ENCODE results near the gene SRRM4.

SRRM4 gene

DNA sequence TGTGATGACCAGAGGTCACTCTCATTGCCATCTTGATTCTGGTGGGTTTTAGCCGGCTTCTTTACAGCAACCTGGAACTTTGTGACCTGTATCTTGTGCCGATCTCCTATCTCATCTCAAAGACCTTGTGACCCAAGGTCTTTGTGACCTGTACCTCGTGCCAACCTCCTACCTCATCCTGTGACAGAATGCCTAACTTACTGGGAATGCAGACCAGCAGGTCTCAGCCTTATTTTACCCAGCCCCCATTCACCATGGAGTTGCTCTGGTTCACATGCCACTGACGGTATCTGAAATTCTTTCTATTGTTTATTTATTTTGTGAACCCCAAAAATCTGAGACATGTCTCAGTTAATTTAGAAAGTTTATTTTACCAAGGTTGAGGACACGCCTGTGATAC lies 189.9 kb downstream of the SRRM4 start:
- DNase-seq (ENCODE audit: low spot score), result no peak

DNA sequence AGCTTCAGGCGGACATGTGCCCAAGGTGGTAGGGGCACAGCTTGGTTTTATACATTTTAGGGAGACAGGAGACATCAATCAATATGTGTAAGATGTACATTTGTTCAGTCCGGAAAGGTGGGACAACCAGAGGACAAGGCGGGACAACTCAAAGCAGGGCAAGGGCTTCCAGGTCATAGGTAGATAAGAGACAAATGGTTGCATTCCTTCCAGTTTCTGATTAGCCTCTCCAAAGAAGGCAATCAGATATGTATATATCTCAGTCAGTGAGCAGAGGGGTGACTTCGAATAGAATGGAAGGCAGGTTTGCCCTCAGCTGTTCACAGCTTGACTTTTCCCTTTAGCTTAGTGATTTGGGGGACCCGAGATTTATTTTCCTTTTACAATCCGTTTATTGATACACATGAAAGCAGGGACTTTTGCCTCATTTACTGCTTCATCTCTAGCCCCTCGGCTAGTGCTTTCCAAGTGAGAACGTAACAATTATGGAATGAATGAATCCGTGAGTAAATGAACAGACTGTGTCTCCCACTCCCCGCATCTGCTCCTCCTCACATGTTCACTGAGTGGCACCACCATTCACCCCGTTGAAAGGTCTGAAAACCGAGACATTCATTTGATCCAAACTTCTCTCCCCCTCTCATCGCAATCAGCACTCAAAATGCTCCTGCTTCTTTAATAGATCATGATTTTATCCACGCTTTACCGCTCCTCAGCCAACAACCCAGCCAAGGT lies 190.5 kb downstream of the SRRM4 start:
- DNase-seq (ENCODE audit: low spot score), result no peak

DNA sequence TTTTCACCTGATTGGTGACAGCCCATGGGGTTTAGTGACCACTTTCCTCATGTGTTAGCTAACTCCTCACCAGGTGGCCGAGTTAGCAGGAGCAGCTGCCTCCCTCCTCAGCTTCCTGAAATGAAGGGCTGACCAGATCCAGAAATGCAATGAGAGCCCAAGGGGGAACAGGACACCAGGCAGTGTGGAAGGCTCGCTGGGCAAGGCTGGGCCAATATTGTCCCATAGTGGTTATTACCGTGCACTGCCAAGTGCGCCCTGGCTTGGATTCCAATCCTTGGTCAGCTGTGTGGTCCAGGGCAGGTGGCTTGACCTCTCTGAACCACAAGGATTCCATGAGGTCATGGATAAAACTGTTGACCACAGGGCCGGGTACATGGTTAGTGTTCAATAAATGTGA lies 193.7 kb downstream of the SRRM4 start:
- DNase-seq (ENCODE audit: low spot score), result no peak

DNA sequence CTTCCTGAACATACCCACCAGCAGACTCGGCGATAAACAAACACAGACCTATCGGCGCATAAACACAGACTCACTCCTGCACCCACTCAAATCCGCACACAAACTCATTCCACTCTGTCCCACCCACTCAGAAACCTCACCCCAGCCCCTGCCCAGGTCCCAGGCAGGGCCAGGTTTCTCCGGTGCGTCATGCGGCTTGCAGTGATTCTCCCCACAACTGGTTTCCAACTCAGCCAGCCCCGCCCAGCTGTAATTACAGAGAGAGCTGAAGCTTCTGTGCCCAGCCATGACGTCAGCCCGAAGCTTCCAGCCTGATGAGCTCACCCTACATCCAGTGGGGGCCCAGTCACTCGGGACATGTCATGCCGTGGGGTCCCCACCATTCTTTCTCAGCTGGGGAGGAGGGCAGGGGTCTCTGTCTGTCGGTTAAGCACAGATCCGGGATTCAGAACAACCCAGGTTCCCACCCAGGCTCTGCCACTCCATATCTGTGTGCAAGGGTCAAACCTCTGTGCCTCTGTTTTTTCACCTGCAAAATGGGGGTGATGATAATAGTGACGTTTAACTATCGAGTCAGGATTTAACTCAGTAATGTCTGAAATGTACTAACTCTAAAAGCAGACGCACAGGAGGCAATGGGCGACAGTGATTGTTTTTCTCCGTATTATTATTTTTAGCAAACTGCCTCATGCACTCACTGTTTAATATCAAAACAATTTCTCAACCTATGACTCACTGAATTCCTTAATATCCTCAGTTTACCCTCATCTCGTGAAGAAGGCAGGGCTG lies 195.1 kb downstream of the SRRM4 start:
- no peak for DNase-seq (ENCODE audit: low spot score)

DNA sequence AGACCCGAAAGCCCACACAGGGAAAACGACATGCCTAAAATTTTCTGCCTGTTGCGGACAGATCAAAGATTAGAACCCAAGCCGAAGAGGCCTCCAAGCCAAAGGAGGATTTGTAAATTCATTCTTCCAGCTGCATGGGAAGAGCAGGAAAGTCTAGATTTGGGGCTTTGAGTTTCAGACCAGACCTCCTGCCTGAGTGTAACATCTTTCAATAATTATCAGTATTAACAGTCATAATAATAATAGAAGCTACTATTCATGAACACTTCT lies 195.7 kb downstream of the SRRM4 start:
- no peak for DNase-seq (ENCODE audit: low spot score)

DNA sequence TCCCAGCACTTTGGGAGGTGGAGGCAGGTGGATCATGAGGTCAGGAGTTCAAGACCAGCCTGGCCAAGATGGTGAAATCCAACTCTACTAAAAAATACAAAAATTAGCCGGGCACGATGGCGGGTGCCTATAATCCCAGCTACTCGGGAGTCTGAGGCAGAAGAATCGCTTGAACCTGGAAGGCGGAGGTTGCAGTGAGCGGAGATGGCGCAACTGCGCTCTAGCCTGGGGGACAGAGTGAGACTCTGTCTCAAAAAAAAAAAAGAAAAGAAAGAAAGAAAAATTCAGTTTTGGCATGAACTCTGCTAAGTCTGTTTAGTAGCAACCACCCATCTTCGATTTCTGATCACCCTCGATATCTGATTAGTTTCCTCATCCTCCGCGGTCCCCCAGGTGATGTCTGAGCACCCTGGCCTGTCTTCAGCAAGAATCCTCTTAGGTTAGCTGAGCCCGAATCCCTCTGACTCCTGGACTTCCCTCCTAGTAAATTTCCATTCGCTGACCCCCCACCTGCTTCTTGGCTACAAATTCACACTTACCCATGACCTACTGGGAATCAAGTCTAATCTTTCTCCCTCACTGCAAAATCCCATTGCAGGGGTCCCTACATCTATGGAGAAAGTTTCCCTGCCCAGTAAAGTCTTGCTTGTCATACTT lies 196.5 kb downstream of the SRRM4 start:
- no peak for DNase-seq (ENCODE audit: low spot score)

DNA sequence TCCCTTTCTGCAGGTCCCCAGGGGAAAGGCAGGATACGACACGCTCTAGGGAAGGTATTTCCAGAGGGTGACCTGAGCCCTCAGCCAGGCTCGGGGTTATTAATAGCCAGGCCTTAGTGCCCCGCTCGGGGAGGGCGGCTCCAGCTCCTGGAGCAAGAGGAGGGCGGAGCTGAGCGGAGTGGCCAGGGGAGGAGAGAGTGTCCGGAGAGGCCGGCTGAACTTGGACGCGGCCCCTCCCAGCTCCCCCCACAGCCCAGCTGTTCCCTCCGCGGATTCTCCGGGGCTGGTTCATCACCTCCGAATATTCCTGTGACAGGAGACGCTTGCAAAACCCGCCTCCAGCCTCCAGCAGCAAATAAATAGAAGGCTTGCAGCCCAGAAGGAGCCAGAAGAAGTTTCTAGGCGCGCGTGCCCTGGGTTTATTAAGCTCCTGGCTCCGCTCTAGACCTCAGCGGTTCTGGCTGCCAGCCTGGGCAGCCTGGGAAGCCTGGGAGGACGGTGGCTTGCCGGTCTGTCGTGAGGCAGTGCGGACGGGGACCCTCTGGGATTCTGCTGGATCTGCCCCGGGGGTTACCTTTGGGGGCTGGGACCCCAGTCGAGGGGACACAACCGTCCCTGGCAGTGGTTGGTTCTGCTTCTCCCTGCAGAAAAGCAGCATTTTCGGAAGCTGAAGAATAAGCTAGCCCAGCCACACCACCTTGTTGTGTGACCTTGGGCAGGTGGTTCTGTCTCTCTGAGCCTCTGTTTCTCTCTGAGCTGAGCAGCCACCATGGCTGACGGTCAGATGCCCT lies 197.4 kb downstream of the SRRM4 start, which contains the start of gene HSPB8:
Gene HSPB8 (plus strand): TSS at position 388 of the 791 bp plus-strand sequence. CDS start 382 bp downstream, at position 770.
- DNase-seq (ENCODE audit: low spot score), result no peak

DNA sequence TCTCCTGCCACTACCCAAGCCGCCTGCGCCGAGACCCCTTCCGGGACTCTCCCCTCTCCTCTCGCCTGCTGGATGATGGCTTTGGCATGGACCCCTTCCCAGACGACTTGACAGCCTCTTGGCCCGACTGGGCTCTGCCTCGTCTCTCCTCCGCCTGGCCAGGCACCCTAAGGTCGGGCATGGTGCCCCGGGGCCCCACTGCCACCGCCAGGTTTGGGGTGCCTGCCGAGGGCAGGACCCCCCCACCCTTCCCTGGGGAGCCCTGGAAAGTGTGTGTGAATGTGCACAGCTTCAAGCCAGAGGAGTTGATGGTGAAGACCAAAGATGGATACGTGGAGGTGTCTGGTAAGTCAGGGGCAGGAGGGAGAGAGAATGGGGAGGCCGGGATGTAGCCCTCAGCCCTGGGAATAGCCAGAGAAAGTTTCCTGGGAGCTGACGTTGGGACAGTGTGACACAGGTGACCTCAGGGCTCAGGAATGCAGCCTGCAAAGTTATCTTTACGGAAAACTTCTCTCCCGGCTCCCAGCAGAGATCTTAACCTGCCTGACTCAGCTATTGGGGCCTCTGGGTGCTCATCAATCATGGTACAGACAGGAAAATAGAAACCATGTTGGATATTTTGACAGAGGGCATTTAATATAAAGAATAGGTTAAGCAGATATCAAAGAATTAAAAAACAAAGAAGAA lies 198.1 kb downstream of the SRRM4 start:
- DNase-seq (ENCODE audit: low spot score), result no peak

DNA sequence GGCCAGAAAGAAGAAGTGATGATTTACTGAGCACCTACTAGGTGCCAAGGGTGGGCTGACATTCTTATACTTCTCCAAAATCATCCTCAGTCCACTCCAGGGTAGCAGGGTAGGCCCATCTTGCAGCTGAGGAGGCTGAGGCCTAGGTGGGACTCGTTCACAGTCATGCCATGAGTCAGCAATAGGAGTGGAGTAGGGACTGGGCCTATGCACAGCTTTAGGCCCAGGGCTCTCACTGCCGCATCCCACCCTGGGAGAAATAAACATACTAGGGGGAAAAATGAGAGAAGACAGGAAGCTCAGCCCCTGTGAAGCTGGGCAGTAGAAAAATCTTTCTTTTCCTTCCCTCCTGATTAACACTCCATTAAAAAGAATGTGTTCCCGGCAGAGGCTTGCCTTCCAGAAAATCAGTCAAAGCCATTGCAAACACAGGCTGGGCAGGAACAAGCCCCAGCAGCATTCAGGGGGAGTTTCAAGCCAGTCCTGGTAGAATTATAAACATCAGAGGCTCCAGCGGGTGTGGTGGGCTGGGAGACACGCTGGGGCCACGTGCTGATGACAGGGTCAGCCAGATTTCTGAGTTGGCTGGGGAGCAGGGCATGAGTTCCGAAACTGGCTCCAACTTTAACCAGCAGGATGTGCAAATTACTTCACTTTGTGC lies 199.2 kb downstream of the SRRM4 start:
- no peak for DNase-seq (ENCODE audit: low spot score)

DNA sequence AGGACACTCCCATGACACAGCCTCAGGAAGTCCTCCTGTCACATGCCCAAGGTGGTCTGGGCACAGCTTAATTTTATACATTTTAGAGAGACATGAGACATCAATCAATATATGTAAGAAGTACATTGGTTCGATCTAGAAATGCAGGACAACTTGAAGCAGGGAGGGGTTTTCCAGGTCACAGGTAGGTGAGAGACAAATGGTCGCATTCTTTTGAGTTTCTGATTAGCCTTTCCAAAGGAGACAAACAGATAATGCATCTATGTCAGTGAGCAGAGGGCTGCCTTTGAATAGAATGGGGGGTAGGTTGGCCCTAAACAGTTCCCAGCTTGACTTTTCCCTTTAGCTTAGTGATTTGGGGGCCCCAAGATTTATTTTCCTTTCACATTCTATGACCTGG lies 199.9 kb downstream of the SRRM4 start:
- no peak for DNase-seq (ENCODE audit: low spot score)

DNA sequence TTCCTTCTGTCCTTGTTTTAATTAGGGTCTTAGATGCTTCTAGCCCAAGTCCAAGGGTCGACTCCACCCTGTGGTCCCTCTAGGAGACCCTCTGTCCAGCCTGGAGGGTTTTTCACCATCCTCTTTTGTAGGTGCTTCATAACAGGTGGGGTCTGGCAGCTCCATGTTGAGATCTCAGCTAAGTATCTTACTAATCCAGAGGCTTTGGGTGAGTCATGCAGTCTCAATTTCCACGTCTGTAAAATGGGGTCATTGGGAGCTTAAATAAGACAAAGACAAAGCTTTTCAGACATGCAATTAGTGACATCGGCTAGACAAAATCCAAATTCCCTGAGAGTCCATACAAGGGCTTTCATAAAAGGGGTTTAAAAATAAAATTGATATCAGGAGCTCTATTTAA lies 200.6 kb downstream of the SRRM4 start:
- DNase-seq (ENCODE audit: low spot score), result no peak

DNA sequence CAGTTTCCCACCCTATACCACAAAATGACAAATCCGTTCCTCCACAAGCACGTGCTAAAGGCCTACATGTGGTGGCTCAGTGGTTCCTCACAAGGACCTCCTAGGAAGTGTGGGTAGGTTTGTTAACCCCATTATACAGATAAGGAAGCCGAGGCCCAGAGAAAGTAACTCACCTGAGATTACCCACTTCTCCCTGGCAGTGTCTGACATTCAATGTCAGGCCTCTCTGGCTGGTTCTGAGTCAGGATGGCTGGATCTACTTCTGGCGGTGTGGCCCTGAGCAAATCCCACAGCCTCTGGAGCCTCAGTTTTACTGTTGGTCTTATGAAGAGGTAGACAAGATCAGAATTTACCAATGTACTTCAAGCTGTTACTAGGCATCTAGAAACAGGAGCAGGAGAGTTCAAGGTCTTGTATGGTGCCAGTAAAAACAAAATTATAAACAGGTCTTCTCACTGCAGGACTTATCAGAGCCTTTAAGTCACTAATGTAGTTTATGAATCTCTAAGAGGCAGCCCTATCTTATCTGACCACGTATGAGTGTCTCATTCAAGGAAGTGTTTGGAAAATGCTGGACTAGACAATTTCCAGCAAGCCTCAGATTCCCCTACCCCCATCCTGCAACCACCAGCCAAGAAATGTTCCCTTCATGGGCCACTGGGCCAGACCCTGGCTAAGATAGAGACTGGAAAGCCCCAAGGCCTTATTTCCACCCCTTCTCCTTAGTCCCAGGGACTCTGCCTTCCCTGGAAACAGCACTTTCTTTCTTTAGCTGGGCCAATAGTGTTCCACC lies 201.6 kb downstream of the SRRM4 start:
- no peak for DNase-seq (ENCODE audit: low spot score)

DNA sequence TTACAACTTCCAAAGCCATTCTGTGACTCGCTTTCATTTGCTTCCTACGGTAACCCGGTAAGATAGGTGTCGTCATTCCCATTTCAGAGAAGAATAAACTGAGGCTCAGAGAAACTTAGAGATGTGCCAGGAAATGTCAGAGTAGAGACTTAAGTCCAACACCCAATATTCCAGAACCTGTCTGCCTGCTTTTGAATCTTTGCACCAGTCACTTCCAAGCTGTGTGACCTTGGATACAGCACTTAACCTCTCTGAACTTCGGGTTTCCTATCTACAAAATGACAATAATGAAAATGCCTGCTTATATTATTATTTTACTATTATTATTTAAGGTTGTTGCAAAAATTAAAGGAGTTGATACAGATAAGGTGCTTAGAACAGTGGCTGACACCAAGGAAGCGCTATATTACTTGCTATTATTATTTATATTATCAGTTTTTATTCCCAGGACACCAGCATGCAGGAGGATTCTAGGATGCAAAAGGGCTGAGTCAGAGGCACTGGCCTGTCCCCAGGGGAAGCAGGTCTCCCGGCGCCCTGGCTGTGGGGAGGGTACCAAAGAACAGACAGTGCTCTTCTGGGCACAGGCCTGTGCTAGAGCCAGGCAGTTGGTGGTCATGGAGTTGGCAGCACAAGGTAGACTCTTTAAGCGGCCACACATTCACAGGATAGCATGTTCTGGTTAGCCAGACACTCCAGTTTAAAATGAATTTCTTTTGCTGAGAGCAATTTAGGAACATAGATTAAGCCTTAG lies 202.8 kb downstream of the SRRM4 start:
- no peak for DNase-seq (ENCODE audit: low spot score)

DNA sequence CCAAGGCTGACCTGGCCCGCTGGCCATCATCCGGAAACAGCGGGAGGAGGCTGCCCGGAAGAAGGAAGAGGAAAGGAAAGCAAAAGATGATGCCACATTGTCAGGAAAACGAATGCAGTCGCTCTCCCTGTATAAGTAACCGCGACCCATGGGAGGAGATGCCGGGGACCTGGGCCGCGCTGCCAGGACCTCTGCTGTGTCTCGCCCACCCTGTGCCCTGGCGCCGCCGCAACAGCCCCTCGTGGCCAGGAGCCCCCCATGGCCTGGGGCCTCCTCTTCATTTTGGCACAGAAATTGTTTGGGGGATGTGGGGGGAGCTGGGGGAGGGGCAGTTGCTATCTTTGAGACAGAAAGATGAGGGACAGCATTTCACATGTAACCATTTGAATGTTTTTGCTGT lies 213.9 kb downstream of the SRRM4 start:
- no peak for DNase-seq (ENCODE audit: low spot score)

DNA sequence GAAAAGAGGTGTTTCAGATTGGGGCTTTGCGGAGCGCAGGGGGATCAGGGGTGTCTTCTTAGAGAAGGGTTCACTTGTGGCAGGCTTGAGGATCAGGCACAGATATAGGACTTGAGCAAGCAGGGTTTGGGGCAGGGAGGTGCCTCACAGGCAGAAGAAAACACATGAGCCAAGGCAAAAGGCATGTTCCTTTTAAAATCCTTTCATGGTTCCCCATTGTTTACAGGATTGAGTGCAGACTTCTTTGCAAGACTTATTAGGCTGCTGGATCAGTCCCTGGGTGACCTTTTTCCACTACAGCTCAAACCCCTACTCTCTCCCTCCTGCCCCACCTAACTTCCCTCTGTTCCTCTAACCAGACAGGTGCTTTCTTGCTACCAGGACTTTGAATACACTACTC lies 217.1 kb downstream of the SRRM4 start:
- no peak for DNase-seq (ENCODE audit: low spot score)

DNA sequence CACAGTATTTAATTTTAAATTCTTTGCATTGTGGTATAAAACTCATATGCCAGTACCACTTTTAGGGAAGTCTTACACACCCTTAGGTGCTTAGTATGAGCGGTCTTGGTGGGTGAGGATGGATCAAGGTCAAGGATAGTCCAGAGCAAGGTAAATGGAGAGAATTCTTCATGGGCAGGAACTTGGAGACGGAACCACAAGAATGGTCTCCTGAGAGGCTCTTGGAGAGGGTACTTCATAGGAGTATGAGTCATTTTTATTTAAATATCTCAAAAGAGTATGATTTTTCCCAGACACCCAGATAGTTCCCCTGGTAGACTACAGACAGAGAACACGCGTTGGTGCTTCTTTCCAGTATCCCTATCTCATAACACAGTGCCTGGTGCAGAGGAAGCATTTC lies 219.3 kb downstream of the SRRM4 start:
- DNase-seq (ENCODE audit: low spot score), result no peak

DNA sequence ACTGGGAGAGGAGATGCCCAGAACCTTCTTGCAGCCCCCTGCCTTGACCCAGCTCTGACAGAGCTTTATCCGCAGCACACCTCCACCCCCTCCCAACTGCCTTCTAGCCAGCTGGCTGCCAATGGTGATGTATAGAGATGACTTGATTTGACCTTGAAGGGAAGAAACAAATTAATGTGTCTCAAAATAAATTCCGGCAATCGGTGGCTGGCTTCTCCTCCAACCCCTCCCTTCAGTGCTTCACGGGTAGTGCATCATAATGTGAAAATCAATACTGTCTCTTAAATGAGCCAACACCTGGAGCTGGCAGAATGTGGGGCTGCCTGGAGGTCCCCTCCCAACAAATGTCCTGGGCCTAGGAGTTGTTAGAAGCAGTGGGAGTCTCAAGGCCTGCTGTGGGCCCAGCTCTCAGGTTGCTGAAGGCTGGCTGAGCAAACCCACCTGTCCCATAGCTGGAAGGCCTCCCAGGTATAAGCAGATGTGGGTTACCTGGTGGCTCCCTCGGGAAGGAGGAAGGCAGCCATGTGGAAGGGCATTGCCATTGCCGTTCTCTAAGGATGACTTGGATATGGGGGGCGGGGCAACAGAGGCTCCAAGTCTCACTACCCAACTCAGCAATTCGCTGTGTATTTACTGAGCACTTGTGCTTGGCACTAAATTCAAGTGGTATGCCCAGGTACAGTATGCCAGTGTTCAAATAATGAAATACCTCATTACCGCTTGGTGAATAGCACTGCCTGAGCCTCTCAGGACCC lies 220.6 kb downstream of the SRRM4 start:
- DNase-seq (ENCODE audit: low spot score), result no peak

DNA sequence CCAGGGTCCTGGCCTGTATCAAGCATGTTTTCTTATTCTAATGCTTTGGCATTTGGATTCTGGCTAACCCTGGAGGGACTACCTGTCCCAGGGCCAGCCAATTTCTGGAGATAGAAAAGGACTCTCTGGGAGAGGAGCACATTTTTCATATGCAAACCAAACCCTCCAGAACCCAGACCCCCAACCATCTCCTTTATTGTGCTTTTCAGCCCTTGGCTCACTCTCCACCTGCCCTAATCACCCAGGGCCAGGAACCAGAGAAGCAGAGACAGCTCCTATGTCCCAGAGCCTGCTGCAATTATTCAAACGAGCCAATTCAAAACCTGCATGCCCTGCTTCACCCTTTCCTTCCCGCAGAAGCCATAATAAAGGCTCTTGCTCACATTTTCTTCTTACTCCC lies 221.2 kb downstream of the SRRM4 start:
- no peak for DNase-seq (ENCODE audit: low spot score)

DNA sequence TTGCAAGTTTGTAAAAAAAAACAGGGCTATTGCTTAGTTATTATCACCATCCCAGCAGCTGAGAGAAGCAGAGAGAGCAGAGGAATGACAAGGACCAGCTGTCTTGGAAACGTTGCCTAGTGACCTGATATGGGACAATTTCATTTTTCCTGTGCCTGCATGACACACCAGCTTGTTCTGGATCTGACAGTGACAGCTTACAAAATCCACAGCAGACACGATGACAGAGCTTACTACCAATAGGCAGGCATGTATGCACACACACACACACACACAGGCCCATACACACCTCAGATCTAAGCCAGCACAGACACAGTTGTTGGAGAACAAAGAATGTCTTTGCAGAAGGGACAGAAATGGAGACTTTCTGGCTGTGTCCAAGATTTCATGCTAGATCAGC lies 222.8 kb downstream of the SRRM4 start:
- no peak for DNase-seq (ENCODE audit: low spot score)

Measured in germinal center (tissue), 1 donor.